GM21786 (cell line): Measurements from ENCODE around the gene DSCAML1.

Experiments used
- ATAC-seq: cut with Tn5 transposase; IDR thresholded peaks from one replicate; pipeline ENCODE4 v1.9.1; 2021; ENCODE audit not compliant: unreplicated experiment

DSCAML1 gene

GRCh38 chr11:117562136-117562535 lies 234.9 kb downstream of the DSCAML1 start:
- no peak for ATAC-seq

GRCh38 chr11:117560780-117561530 lies 236.1 kb downstream of the DSCAML1 start:
- ATAC-seq = no peak

GRCh38 chr11:117559698-117560097 lies 237.3 kb downstream of the DSCAML1 start:
- ATAC-seq = no peak

- no peak for ATAC-seq
Measured at GRCh38 chr11:117557361-117557760, 239.7 kb downstream of the DSCAML1 start.

- no peak for ATAC-seq
Measured at GRCh38 chr11:117554601-117555333, 242.2 kb downstream of the DSCAML1 start.

GRCh38 chr11:117552626-117553025 lies 244.4 kb downstream of the DSCAML1 start:
- no peak for ATAC-seq

- no peak for ATAC-seq
Measured at GRCh38 chr11:117551761-117552343, 245.2 kb downstream of the DSCAML1 start.

GRCh38 chr11:117550466-117550865 lies 246.6 kb downstream of the DSCAML1 start:
- no peak for ATAC-seq

GRCh38 chr11:117549417-117549816 lies 247.6 kb downstream of the DSCAML1 start:
- ATAC-seq = no peak

- ATAC-seq = no peak
Measured at GRCh38 chr11:117548876-117549275, 248.1 kb downstream of the DSCAML1 start.

- ATAC-seq = no peak
Measured at GRCh38 chr11:117547946-117548345, 249.1 kb downstream of the DSCAML1 start.

GRCh38 chr11:117547195-117547850 lies 249.7 kb downstream of the DSCAML1 start:
- ATAC-seq = no peak

- no peak for ATAC-seq
Measured at GRCh38 chr11:117546431-117547194, 250.4 kb downstream of the DSCAML1 start.

GRCh38 chr11:117545706-117546105 lies 251.3 kb downstream of the DSCAML1 start:
- ATAC-seq = no peak

- ATAC-seq = no peak
Measured at GRCh38 chr11:117544130-117544800, 252.8 kb downstream of the DSCAML1 start.

GRCh38 chr11:117541211-117541610 lies 255.8 kb downstream of the DSCAML1 start:
- ATAC-seq = no peak

GRCh38 chr11:117538263-117539135 lies 258.5 kb downstream of the DSCAML1 start:
- no peak for ATAC-seq

GRCh38 chr11:117535850-117536411 lies 261.1 kb downstream of the DSCAML1 start:
- ATAC-seq = no peak
